DMS114 treated with DMSO at 0.1 percent for 48 hours (cell line): ENCODE data around the gene NKD1.

Source experiments
- DNase-seq: peaks from one replicate; lab custom pipeline; 2025; ENCODE audit not compliant: unreplicated experiment; lab: John Stamatoyannopoulos, UW

Gene NKD1

DNA sequence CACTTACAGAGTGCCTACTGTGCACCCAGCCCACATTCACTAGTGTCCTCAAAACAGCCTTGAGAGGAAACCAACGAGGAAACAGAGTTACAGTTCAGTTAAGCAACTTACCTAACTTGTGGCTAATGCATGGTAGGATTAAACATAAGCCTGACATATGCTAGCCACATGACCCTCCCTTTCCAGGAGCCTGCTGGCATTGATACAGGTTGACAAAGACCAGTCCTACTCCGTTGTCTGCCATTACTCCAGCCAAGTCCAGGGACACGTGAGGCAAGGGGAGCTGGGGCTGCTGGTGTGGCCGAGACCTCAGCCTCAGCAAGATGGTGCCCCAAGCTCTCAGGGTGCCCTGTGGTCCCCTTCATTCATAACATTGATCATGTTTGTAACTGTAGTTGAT, 95.0 kb downstream of the NKD1 start:
- no peak for DNase-seq

DNA sequence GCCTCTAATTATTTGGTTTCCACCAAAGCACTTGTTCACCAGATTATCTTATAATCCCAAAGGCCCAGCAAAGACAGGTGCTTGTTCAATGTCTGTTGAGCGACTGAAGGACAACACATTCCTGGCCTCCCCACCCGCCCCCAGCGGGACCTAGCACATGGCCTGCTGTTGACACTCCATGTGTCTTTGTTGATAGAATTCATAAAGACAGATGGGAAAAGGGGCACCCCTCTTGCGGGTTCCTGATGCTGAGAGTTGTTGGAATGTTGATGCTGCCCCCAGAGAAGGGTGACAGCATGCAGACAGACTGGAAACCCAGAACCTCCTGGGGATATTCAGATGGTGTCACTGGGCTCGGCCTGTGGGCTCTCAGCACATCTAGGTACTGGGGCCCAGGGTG, 96.0 kb downstream of the NKD1 start:
- DNase-seq = no peak

- DNase-seq = peak; percentile 24
Observed at GRCh38 chr16:50644729-50645128, 96.5 kb downstream of the NKD1 start.

DNA sequence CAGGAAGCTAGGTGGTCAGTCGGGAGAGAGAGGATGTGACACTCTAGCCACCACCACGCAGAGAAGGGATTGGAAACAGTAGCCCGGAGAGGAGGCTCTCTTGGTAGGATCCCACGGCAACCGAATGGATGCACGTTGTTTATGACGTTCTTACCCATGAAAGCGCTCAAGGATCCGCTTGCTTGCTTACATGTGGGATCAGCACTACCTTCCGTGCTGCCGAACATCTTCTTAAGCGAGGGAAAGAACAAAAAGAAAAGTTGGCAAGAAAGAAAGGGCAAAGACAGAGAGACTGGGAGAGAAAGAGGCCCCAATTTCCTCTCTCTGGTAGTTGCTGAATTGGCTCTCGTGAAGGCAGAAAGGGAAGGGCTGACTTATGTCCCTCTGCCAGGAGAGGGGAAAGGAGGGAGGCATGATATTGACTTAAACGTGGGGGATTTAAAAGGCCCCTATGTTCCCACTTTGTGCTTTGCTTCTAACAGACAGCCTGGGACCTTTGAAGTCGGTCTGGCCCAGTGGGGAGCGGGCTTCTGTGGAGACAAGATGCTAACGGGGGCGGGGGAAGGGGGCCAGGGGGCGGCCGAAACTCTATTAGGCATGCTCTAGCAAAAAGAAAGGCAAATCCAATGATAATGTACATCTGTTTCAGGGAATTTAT, 97.5 kb downstream of the NKD1 start:
- DNase-seq = no peak

- no peak for DNase-seq
Observed at GRCh38 chr16:50646345-50646744, 98.1 kb downstream of the NKD1 start.

GRCh38 chr16:50651835-50652438, 103.7 kb downstream of the NKD1 start:
- no peak for DNase-seq

GRCh38 chr16:50652836-50653425, 104.7 kb downstream of the NKD1 start:
- no peak for DNase-seq

- DNase-seq = no peak
Observed at GRCh38 chr16:50653633-50654519, 105.7 kb downstream of the NKD1 start.

GRCh38 chr16:50655558-50656055, 107.4 kb downstream of the NKD1 start:
- no peak for DNase-seq

GRCh38 chr16:50657241-50657640, 109.0 kb downstream of the NKD1 start:
- no peak for DNase-seq

DNA sequence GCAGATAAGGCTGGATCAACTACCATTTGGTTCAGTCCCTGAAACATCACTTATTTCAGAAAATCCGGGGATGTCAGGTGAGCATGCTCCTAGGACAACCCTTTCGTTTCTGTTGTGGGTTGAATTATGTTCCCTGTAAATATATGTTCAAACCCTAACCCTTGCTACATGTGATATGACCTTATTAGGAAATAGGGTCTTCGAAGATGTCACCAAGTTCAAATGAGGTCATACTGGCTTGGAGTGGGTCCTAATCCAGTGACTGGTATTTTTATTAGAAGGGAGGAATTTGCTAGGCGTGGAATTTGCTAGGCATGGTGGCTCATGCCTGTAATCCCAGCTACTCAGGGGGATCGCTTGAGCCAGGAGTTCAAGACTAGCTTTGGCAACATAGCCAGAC, 111.6 kb downstream of the NKD1 start:
- DNase-seq = no peak

DNA sequence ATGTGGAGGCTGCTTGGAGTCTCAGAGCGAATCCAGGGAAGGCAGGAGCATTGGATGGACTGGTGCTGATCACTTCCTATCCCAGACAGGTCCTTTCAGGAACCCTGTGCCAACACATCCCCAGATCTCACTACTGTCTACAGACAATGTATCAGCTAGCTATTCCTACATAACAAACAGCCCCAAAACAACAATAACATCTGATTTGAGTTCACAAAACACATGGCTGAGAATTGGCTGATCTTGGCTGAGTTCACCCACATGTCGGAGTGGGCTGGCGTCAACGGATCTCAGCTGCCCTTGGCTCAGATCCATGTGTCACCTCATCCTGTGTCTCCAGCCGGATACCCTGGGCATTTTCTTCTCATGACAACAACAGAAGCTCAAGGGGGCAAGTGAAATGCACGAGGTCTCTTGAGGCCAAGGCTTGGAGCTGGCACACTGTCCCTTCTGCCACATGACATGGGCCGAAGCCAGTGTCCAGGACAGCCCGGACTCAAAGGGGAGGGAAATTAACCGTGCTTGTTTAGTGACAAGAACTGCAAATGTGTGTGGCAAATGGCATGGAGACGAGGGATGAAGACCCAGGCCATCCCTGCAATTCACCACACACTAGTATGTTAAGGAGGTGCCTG, 114.2 kb downstream of the NKD1 start:
- no peak for DNase-seq

DNA sequence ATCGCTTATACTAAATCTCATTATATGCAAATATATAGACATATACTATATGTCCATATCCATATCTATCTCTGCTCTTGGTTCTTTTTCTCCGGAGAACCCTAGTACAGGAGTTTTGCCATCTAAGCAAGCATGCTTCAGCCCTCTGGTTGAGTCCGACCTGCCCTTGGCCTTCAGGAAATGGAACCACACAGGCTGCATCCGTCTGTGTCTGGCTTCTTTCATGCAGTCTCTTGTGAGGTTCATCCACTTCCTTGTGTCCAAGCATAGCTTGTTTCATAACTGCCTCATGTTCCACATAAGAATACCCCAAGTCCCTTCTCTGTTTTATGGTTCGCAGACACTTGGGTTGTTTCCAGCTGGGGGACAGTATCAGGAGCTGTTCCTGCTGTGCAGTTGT, 116.1 kb downstream of the NKD1 start:
- no peak for DNase-seq

DNA sequence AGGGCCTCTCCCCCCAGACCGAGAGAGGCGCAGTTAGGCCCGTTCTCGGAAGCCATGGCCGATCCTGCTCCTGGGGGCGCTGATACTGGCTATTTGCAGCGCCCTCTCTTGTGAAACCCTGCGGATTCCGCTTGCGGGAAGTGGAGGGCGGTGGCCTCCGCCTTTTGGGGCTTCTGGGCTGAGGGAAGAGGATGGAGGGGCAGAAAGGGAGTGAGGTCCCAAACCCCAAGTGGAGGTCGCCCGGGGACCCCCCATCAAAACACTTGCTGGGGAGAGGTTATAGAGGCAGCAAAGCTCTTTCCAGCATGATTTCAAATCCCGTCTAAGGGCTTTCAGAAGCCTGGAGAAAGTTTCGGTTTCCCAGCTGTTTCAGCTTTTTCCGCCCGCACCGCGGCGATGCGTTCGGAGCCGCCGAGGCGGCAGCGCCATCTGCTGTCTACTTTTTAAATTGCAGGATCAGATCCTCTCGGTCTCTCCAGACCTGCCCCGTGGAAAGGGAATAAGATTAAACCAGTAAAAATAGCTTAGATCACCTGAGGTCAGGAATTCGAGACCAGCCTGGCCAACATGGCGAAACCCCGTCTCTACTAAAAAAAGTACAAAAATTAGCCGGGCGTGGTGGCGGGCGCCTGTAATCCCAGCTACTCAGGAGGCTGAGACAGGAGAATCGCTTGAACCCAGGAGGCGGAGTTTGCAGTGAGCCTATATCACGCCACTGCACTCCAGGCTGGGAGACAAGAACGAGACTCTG, 117.1 kb downstream of the NKD1 start:
- DNase-seq = peak; percentile 32

- no peak for DNase-seq
Observed at GRCh38 chr16:50666658-50667496, 118.7 kb downstream of the NKD1 start.

DNA sequence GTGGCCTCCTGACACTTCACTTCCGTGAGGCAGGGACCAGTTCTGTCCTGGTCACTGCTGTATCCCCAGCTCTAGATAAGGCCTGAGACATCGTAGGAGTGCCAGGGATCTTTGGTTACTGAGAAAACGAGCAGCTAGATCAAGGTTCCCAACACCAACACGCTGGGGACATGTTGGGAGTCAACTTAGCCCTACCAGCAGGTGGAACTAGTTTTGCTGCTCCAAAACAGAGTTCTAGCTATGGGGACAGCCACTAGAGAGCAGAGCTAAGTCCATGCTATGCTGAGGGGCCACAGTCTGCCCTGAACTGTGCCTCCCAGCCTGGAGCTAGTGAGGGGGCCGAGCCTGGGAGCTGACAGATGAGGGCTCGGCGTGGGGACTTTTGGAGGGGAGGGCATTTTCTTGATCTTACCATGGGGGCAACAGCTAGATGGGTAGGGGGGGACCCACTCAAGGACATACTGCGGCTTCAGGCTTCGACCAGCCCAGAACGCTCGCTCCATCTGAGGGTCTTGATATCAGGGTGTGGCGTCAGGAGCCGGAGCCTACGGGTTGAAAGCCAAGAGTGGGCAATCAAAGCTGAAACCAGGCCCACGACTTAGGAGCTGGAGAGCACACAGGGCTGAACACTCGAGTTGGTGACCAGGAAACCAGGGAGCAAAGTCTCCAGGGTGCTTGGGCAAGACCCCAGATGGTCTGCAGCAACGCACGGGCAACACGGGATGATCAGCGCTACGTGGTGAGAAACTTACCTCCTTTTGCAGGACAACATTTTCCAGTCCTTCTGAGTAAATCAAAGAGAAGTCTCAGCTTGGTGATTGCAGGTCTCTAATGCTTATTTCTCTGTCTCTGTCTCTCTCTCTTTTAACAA, 119.5 kb downstream of the NKD1 start:
- no peak for DNase-seq

DNA sequence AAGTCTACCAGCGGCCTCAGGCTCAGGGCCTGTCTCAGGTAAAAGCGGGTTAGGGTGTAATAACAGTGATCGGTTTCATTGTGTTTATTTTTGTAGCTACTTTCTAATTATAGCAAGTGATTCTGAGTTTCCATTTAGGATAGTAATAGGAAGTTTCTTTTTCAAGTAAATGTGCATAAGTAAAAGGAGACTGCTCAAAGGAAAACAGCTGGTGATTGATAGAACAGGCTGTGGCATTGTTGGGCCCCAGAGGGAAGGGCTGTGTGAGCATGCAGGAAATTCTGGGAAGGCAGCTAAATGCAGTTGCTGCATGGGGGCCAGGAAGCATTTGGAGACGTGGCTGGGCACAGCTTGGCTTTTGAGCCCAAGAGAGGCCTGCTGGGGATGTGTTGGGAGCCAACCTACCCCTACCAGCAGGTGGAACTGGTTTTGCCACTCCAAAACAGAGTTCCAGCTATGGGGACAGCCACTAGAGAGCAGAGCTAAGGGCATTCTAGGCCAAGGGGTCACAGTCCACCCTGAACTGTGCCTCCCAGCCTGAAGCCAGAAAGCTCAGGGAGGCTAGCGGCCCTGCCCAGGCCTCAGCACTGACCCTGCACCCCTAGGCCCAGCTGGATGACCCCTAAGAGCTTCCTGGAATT, 120.3 kb downstream of the NKD1 start:
- no peak for DNase-seq

DNA sequence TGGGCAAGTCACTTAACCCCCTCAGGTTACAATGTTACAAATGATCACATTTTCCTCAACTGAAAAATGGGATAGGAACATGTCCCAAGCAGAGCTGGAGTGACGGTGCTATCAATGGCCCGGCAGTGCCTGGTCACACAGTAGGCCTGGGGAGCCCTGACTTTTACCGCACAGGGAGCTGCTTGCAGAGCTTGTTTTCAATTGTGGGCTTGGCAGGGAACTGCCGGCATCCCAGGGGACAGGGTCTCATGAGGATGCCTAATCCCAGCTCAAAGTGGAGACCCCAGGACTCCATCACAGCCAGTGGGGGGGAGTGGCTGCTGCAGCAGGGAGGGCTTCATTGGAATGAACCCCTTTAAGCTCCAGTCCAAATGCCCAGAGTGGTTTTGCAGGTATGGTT, 121.5 kb downstream of the NKD1 start:
- no peak for DNase-seq
